GM21825 (cell line): ENCODE data around the gene MRPL34.
"Not testable (repeated sequence)": the region's sequence is repeated elsewhere in the genome, so short reads cannot be mapped to it uniquely, and the experiment has no call there.

Source experiments
- ATAC-seq: cut with Tn5 transposase; IDR thresholded peaks from one replicate; pipeline ENCODE4 v1.9.1; 2021; ENCODE audit warnings: mild to moderate bottlenecking, moderate library complexity; ENCODE audit not compliant: unreplicated experiment

The MRPL34 gene

DNA sequence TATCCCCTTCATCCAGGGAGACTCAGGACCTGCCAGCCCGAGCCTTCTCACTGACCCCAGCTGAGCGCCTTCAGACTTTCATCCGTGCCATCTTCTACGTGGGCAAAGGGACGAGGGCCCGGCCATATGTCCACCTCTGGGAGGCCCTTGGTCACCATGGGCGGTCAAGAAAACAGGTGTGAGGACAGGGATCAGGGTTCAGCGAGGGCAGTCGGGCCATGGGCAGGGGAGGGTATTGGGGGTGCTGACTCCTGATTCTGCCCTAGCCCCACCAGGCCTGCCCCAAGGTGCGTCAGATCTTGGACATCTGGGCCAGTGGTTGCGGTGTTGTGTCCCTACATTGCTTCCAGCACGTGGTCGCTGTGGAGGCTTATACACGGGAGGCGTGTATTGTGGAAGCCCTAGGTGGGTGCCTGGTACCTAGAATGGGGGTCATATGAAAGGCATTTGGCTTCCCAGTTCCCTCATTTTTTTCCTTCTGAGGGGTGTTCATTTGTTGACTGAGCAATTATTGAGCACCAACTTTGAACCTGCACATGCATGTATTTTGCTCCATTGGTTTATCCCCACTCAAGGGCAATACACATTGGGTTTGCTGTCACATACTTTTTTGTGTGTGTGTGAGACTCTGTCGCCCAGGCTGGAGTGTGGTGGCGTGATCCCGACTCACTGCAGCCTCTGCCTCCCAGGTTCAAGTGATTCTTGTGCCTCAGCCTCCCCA, 20.1 kb upstream of the MRPL34 start:
- ATAC-seq: no peak

GRCh38 chr19:17286263-17286662, 19.4 kb upstream of the MRPL34 start:
- ATAC-seq: no peak

GRCh38 chr19:17286752-17287151, 18.9 kb upstream of the MRPL34 start:
- ATAC-seq: no peak

DNA sequence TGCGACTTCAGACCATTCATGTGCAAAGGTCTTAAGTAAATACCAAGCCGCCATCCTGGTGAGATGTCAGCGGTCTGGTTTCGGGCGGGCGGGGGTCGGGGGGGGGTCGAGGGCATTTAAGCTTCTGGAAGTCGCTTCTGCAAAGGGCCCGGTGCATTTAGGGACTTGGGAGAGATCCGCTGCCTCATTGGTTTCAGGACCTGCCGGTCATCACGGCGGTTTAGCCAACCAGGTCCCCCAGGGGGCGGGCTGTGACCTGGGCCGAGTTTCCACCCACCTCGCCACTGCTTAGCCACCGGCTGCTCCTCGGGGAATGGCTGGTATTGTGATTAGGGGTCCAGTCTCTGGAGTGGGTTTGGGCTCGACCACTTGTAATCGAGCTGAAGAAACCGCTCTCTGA, 16.2 kb upstream of the MRPL34 start:
- ATAC-seq: no peak

- peak; percentile 66 for ATAC-seq
Observed at GRCh38 chr19:17292301-17293074, 13.2 kb upstream of the MRPL34 start.

GRCh38 chr19:17293605-17294004, 12.1 kb upstream of the MRPL34 start:
- no peak for ATAC-seq

- no peak for ATAC-seq
Observed at GRCh38 chr19:17294051-17294891, 11.4 kb upstream of the MRPL34 start.

GRCh38 chr19:17295551-17295950, 10.1 kb upstream of the MRPL34 start:
- not testable (repeated sequence) for ATAC-seq

GRCh38 chr19:17296273-17296672, 9.4 kb upstream of the MRPL34 start:
- ATAC-seq: no peak

GRCh38 chr19:17296976-17297375, 8.7 kb upstream of the MRPL34 start:
- ATAC-seq: no peak

DNA sequence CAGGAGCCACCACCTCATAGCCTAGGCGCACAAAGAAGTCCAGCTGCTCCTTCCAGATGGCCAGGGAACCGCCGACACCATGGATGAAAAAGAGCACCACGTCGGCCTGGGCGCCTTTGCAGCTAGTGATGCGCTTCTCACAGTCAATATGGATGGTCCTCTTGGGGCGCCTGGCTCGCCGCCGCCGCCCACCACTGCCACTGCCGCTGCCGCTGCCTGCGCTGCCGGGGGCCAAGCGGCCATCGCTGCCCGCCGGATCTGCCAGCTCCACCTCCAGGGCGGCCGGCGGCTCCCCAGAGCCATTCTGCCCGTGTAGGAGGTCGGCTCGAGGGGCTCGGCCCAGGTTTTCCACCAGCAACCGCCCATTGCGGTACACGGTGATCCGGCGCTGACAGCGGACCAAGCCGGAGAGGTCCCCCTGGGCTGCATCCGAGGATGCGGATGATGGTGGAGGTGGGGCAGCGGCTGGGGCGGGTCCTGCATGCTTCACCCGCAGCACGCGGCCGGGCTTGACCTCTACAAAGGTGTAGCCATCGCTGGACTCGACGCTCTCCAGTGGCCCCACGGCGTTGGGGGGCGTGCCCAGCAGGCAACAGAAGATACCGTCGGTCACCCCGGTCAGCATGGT, 4.6 kb upstream of the MRPL34 start:
- no peak for ATAC-seq

GRCh38 chr19:17302391-17303166, 3.1 kb upstream of the MRPL34 start:
- ATAC-seq: no peak

GRCh38 chr19:17303167-17303939, 2.3 kb upstream of the MRPL34 start, which contains the start of gene ABHD8:
Gene ABHD8 (minus strand): TSS chr19:17303425. CDS start chr19:17301616, 1,809 bp downstream.
- peak; percentile 47 for ATAC-seq

- no peak for ATAC-seq
Observed at GRCh38 chr19:17303940-17304267, 1.8 kb upstream of the MRPL34 start.

GRCh38 chr19:17304386-17305215, 1.1 kb upstream of the MRPL34 start:
- no peak for ATAC-seq

DNA sequence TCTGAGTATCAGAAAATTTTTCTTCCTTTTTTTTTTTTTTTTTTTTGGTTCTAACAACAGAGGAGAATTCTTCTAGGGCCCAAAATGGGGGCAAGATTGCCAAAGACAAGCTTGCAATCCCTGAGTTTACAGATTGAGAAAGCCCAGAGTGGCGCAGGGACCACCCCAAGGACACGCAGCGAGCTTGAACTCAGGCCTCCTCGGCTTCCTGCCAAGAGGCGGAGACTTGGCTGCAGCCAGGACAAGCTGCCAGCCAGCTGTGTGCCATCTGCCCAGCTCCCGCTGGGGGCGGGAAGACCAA, 506 bp upstream of the MRPL34 start:
- ATAC-seq: no peak

DNA sequence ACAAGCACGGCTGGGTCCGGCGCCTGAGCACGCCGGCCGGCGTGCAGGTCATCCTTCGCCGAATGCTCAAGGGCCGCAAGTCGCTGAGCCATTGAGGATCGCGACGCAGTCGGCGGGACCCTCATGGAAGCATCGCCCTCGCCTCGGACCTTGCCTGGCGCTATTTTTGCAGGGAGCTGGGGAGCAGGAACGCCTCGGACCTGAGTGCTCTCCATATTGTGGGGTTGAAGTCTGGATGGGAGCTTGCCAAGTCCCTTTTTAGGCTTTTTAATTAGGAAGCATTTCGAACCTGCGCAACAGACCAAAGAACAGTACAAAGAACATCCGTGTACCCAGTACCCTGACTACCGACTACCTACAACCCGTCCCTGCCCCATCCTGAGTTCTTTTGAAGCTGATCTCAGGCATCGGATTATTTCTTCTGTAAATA, 628 bp downstream of the MRPL34 start:
- no peak for ATAC-seq

DNA sequence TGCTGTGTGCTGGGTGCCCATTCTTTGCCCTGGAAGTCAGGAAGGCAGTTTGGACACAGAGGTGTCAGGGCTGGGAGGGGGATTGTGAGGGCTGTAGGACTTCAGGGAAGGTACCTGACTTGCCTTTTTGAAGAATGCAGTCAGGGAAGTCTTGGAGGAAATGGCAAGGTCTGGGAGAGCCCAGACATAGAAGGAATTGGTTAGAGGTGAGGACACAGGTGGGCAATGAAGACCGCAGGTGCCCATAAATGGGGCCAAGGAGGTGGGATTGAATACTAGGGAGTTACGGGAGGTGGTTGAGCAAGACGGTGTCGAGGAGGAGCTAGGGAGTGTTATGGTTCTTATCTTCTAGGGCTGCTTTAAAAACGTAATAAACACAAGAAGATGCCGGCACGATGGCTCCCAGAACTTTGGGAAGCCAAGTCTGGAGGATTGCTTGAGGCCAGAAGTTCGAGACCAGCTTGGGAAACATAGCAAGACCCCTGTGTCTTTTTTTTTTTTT, 2.3 kb downstream of the MRPL34 start:
- ATAC-seq: no peak
